Hematopoietic multipotent progenitor cell treated with erythropoietin and hydrocortisone succinate and interleukin-3 and kit ligand, for 4 days (in vitro differentiated cells): ENCODE data around the gene PSMD2.

Experiments
- DNase-seq: peaks from one replicate; pipeline ENCODE4 v3.0.0-alpha.2; 2015

Gene PSMD2

GRCh38 chr3:184283681-184284080 lies 15.4 kb upstream of the PSMD2 start:
- DNase-seq = no peak

GRCh38 chr3:184284696-184285095 lies 14.3 kb upstream of the PSMD2 start:
- DNase-seq = peak; percentile 72

GRCh38 chr3:184289426-184289938 lies 9.6 kb upstream of the PSMD2 start:
- DNase-seq = peak; percentile 82

- DNase-seq = no peak
These were observed 8.7 kb upstream of the PSMD2 start for GRCh38 chr3:184290331-184290730.

GRCh38 chr3:184291044-184291737 lies 7.8 kb upstream of the PSMD2 start:
- no peak for DNase-seq

GRCh38 chr3:184291738-184292445 lies 7.1 kb upstream of the PSMD2 start:
- DNase-seq = no peak

- DNase-seq = no peak
These were observed 3.3 kb upstream of the PSMD2 start for GRCh38 chr3:184295771-184296170.

- DNase-seq = no peak
These were observed 2.4 kb upstream of the PSMD2 start for GRCh38 chr3:184296616-184297015.

GRCh38 chr3:184299488-184300377 lies 692 bp downstream of the PSMD2 start:
- DNase-seq = peak; percentile 22

- no peak for DNase-seq
These were observed 1.3 kb downstream of the PSMD2 start for GRCh38 chr3:184300378-184300720.

GRCh38 chr3:184305577-184305976 lies 6.5 kb downstream of the PSMD2 start:
- peak; percentile 66 for DNase-seq

- DNase-seq = peak; percentile 80
These were observed 7.4 kb downstream of the PSMD2 start for GRCh38 chr3:184306341-184306972.

GRCh38 chr3:184307915-184308314 lies 8.9 kb downstream of the PSMD2 start:
- no peak for DNase-seq

- DNase-seq = peak; percentile 29
These were observed 9.7 kb downstream of the PSMD2 start for GRCh38 chr3:184308744-184309143.

- no peak for DNase-seq
These were observed 12.6 kb downstream of the PSMD2 start for GRCh38 chr3:184311633-184312032.

GRCh38 chr3:184314363-184314699 lies 15.3 kb downstream of the PSMD2 start, which contains the start of gene EIF4G1:
Gene EIF4G1, plus strand, starts transcription at chr3:184314606. Its CDS starts 1,191 bp downstream, at chr3:184315797.
- DNase-seq = peak; percentile 97

- peak; percentile 91 for DNase-seq
These were observed 15.9 kb downstream of the PSMD2 start for GRCh38 chr3:184314700-184315542.

- DNase-seq = peak; percentile 59
These were observed 16.5 kb downstream of the PSMD2 start for GRCh38 chr3:184315543-184315867.

- DNase-seq = peak; percentile 23
These were observed 17.0 kb downstream of the PSMD2 start for GRCh38 chr3:184315871-184316661.

GRCh38 chr3:184316792-184317191 lies 17.8 kb downstream of the PSMD2 start:
- DNase-seq = no peak

- DNase-seq = no peak
These were observed 18.2 kb downstream of the PSMD2 start for GRCh38 chr3:184317201-184317600.
